ENCODE measurements around the gene SNAI3. TPM values are rescaled to one million over a fixed set of nuclear protein-coding genes. Genes with fewer than 3 reads are reported as not detected.

SNAI3 gene
- total RNA-seq, 1 experiment from 2014 or later: 9.1 TPM

GRCh38 chr16:88710556-88710955 is 24.2 kb upstream of the SNAI3 start:
- Mint-ChIP-seq H3K27me3 (ENCODE audit: low read depth) (no peaks in the 10 kb centered on the region), H3K9me3 (no peaks in the 10 kb centered on the region), H3K36me3 (no peaks in the 10 kb centered on the region), H3K4me1 (peaks cover 8% of the 10 kb centered on the region), H3K4me3 (no peak overlapping the region), H3K27ac (0 out of 2 replicates have a peak overlapping the region, but pooled peaks have one; percentile 27)
- POLR2A ChIA-PET: no interaction called here
- DNase-seq (ENCODE audit: low spot score) (no peak), ATAC-seq (no peak)
- CTCF ChIA-PET: interaction anchor here (3.9 kb wide), 1 partner anchor 27 kb away, joined by 23 read pairs; no protein-coding TSS in a partner anchor
- TF ChIP-seq ZNF317 (CRISPR knock-in tag; IDR thresholded peaks at IDR 0.05; ENCODE audit: borderline replicate concordance, low read depth) (no peak), ATF1 (CRISPR knock-in tag; IDR thresholded peaks at IDR 0.05) (no peak), ZNF121 (CRISPR knock-in tag; IDR thresholded peaks at IDR 0.05) (no peak), TEAD4 (CRISPR knock-in tag; IDR thresholded peaks at IDR 0.05) (no peak), IRF1 (CRISPR knock-in tag; IDR thresholded peaks at IDR 0.05) (no peak), ZNF416 (CRISPR knock-in tag; IDR thresholded peaks at IDR 0.05) (no peak), TP53 (CRISPR knock-in tag; IDR thresholded peaks at IDR 0.05) (no peak), ZNF671 (CRISPR knock-in tag; IDR thresholded peaks at IDR 0.05) (no peak)
- TF ChIP-seq, protein P1, sequence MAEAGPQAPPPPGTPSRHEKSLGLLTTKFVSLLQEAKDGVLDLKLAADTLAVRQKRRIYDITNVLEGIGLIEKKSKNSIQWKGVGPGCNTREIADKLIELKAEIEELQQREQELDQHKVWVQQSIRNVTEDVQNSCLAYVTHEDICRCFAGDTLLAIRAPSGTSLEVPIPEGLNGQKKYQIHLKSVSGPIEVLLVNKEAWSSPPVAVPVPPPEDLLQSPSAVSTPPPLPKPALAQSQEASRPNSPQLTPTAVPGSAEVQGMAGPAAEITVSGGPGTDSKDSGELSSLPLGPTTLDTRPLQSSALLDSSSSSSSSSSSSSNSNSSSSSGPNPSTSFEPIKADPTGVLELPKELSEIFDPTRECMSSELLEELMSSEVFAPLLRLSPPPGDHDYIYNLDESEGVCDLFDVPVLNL (CRISPR knock-in tag; IDR thresholded peaks at IDR 0.05; ENCODE audit: borderline replicate concordance, low read depth): no peak
- TF ChIP-seq, protein P2, sequence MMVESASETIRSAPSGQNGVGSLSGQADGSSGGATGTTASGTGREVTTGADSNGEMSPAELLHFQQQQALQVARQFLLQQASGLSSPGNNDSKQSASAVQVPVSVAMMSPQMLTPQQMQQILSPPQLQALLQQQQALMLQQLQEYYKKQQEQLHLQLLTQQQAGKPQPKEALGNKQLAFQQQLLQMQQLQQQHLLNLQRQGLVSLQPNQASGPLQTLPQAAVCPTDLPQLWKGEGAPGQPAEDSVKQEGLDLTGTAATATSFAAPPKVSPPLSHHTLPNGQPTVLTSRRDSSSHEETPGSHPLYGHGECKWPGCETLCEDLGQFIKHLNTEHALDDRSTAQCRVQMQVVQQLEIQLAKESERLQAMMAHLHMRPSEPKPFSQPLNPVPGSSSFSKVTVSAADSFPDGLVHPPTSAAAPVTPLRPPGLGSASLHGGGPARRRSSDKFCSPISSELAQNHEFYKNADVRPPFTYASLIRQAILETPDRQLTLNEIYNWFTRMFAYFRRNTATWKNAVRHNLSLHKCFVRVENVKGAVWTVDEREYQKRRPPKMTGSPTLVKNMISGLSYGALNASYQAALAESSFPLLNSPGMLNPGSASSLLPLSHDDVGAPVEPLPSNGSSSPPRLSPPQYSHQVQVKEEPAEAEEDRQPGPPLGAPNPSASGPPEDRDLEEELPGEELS (CRISPR knock-in tag; IDR thresholded peaks at IDR 0.05): no peak
- TF ChIP-seq, protein P3, sequence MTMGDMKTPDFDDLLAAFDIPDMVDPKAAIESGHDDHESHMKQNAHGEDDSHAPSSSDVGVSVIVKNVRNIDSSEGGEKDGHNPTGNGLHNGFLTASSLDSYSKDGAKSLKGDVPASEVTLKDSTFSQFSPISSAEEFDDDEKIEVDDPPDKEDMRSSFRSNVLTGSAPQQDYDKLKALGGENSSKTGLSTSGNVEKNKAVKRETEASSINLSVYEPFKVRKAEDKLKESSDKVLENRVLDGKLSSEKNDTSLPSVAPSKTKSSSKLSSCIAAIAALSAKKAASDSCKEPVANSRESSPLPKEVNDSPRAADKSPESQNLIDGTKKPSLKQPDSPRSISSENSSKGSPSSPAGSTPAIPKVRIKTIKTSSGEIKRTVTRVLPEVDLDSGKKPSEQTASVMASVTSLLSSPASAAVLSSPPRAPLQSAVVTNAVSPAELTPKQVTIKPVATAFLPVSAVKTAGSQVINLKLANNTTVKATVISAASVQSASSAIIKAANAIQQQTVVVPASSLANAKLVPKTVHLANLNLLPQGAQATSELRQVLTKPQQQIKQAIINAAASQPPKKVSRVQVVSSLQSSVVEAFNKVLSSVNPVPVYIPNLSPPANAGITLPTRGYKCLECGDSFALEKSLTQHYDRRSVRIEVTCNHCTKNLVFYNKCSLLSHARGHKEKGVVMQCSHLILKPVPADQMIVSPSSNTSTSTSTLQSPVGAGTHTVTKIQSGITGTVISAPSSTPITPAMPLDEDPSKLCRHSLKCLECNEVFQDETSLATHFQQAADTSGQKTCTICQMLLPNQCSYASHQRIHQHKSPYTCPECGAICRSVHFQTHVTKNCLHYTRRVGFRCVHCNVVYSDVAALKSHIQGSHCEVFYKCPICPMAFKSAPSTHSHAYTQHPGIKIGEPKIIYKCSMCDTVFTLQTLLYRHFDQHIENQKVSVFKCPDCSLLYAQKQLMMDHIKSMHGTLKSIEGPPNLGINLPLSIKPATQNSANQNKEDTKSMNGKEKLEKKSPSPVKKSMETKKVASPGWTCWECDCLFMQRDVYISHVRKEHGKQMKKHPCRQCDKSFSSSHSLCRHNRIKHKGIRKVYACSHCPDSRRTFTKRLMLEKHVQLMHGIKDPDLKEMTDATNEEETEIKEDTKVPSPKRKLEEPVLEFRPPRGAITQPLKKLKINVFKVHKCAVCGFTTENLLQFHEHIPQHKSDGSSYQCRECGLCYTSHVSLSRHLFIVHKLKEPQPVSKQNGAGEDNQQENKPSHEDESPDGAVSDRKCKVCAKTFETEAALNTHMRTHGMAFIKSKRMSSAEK (CRISPR knock-in tag; IDR thresholded peaks at IDR 0.05; ENCODE audit: borderline replicate concordance): no peak
- TF ChIP-seq, protein P4, sequence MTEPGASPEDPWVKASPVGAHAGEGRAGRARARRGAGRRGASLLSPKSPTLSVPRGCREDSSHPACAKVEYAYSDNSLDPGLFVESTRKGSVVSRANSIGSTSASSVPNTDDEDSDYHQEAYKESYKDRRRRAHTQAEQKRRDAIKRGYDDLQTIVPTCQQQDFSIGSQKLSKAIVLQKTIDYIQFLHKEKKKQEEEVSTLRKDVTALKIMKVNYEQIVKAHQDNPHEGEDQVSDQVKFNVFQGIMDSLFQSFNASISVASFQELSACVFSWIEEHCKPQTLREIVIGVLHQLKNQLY (CRISPR knock-in tag; IDR thresholded peaks at IDR 0.05): no peak
- TF ChIP-seq, protein P5, sequence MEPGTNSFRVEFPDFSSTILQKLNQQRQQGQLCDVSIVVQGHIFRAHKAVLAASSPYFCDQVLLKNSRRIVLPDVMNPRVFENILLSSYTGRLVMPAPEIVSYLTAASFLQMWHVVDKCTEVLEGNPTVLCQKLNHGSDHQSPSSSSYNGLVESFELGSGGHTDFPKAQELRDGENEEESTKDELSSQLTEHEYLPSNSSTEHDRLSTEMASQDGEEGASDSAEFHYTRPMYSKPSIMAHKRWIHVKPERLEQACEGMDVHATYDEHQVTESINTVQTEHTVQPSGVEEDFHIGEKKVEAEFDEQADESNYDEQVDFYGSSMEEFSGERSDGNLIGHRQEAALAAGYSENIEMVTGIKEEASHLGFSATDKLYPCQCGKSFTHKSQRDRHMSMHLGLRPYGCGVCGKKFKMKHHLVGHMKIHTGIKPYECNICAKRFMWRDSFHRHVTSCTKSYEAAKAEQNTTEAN (CRISPR knock-in tag; IDR thresholded peaks at IDR 0.05): no peak
- TF ChIP-seq, protein P6, sequence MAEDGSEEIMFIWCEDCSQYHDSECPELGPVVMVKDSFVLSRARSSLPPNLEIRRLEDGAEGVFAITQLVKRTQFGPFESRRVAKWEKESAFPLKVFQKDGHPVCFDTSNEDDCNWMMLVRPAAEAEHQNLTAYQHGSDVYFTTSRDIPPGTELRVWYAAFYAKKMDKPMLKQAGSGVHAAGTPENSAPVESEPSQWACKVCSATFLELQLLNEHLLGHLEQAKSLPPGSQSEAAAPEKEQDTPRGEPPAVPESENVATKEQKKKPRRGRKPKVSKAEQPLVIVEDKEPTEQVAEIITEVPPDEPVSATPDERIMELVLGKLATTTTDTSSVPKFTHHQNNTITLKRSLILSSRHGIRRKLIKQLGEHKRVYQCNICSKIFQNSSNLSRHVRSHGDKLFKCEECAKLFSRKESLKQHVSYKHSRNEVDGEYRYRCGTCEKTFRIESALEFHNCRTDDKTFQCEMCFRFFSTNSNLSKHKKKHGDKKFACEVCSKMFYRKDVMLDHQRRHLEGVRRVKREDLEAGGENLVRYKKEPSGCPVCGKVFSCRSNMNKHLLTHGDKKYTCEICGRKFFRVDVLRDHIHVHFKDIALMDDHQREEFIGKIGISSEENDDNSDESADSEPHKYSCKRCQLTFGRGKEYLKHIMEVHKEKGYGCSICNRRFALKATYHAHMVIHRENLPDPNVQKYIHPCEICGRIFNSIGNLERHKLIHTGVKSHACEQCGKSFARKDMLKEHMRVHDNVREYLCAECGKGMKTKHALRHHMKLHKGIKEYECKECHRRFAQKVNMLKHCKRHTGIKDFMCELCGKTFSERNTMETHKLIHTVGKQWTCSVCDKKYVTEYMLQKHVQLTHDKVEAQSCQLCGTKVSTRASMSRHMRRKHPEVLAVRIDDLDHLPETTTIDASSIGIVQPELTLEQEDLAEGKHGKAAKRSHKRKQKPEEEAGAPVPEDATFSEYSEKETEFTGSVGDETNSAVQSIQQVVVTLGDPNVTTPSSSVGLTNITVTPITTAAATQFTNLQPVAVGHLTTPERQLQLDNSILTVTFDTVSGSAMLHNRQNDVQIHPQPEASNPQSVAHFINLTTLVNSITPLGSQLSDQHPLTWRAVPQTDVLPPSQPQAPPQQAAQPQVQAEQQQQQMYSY (CRISPR knock-in tag; IDR thresholded peaks at IDR 0.05): no peak
